ENCODE results near the gene CEP192. TPM values are rescaled to one million over a fixed set of nuclear protein-coding genes. Genes with fewer than 3 reads are reported as not detected.

Gene CEP192
- total and polyA plus RNA-seq, 10 of the 15 experiments (the other 5 are each of a cell fraction or from before 2014, with no cell fraction given): 15.4 to 58.2 (median 29.6) TPM

DNA sequence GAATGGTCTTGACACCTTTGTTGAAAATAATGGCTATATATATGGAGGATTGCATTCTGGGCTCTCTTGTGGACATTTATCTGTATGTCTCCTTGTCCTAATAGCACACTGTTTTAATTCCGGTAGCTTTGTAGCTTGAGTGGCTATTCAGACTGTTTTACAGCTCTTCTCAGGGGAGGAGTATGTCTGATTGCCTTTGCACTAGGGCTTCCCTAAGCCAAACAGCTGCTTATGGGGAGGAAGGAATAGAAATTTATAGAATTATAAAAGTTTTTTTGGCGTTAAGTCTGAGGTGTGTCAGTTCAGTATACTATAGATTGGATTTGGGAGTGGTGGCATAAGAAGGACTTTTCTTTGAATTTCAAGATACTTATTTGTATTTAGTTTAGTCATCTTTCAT is 30.8 kb upstream of the CEP192 start:
- Histone ChIP-seq H3K4me2 (ENCODE audit: control insufficient read depth, insufficient read depth) (no peak overlapping the region), H3K27ac (ENCODE audit: control insufficient read depth, insufficient read depth) (no peak overlapping the region), H3K27me3 (replicated peaks in 1 of 2; ENCODE audit: control insufficient read depth in 2 of 2, insufficient read depth in 2 of 2, low read length in 1 of 2) (no peaks in the 10 kb centered on the region), H3K4me3 (no peak overlapping the region), H3K79me2 (ENCODE audit: control insufficient read depth, insufficient read depth, low read length) (no peaks in the 10 kb centered on the region; the same call in 1 of the 2 replicates), H4K20me1 (ENCODE audit: control insufficient read depth, insufficient read depth) (no peaks in the 10 kb centered on the region), H3K9me3 (replicated peaks; ENCODE audit: control insufficient read depth, insufficient read depth, low read length) (no peaks in the 10 kb centered on the region), H3K36me3 (ENCODE audit: control insufficient read depth in 2 of 2, insufficient read depth in 2 of 2, low read length in 1 of 2) (peaks cover 1 to 10% of the 10 kb centered on the region in 2 experiments; a peak in 3 of 4 replicates), H3K9ac (ENCODE audit: control insufficient read depth, insufficient read depth, low read length) (no peak overlapping the region), H3K4me1 (ENCODE audit: control insufficient read depth, insufficient read depth, low read length) (no peaks in the 10 kb centered on the region), H2AFZ (ENCODE audit: control insufficient read depth, low read depth, low read length) (no peak overlapping the region)
- SMC1A ChIA-PET (ENCODE audit: uncharacterized antibody, unreplicated experiment): no interaction called here
- RAD21 ChIA-PET (ENCODE audit: unreplicated experiment): no interaction called here
- ATAC-seq (no peak), DNase-seq (ENCODE audit: low read depth, low spot score) (no peak), FAIRE-seq (no peak)
- 98% methylated on average over 2 of the region's 2 CpGs for WGBS (ENCODE audit: insufficient coverage, insufficient replicate concordance, low lambda C conversion rate, missing lambda C conversion rate)
- no TSS peak for BruUV-seq (replicated peaks)
- CTCF ChIA-PET: no interaction called here
- TF ChIP-seq, protein P1, sequence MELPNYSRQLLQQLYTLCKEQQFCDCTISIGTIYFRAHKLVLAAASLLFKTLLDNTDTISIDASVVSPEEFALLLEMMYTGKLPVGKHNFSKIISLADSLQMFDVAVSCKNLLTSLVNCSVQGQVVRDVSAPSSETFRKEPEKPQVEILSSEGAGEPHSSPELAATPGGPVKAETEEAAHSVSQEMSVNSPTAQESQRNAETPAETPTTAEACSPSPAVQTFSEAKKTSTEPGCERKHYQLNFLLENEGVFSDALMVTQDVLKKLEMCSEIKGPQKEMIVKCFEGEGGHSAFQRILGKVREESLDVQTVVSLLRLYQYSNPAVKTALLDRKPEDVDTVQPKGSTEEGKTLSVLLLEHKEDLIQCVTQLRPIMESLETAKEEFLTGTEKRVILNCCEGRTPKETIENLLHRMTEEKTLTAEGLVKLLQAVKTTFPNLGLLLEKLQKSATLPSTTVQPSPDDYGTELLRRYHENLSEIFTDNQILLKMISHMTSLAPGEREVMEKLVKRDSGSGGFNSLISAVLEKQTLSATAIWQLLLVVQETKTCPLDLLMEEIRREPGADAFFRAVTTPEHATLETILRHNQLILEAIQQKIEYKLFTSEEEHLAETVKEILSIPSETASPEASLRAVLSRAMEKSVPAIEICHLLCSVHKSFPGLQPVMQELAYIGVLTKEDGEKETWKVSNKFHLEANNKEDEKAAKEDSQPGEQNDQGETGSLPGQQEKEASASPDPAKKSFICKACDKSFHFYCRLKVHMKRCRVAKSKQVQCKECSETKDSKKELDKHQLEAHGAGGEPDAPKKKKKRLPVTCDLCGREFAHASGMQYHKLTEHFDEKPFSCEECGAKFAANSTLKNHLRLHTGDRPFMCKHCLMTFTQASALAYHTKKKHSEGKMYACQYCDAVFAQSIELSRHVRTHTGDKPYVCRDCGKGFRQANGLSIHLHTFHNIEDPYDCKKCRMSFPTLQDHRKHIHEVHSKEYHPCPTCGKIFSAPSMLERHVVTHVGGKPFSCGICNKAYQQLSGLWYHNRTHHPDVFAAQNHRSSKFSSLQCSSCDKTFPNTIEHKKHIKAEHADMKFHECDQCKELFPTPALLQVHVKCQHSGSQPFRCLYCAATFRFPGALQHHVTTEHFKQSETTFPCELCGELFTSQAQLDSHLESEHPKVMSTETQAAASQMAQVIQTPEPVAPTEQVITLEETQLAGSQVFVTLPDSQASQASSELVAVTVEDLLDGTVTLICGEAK (IDR thresholded peaks at IDR 0.05; ENCODE audit: borderline replicate concordance): no peak
- TF ChIP-seq MLLT1 (IDR thresholded peaks at IDR 0.05) (no peak), ELK1 (IDR thresholded peaks at IDR 0.05; ENCODE audit: low read depth, low read length) (no peak), CBFB (IDR thresholded peaks at IDR 0.05; ENCODE audit: low read depth) (no peak), SKIL (IDR thresholded peaks at IDR 0.05; ENCODE audit: low read depth, poor library complexity, severe bottlenecking) (no peak), RELA (IDR thresholded peaks at IDR 0.05; ENCODE audit: borderline replicate concordance, partially characterized antibody) (no peak), ZZZ3 (IDR thresholded peaks at IDR 0.05; ENCODE audit: control insufficient read depth, insufficient read length, low read depth) (no peak), ZNF274 (IDR thresholded peaks at IDR 0.05; ENCODE audit: insufficient read depth, insufficient read length) (no peak), BCL11A (IDR thresholded peaks at IDR 0.05; ENCODE audit: low read depth, low read length) (no peak), NFIC (IDR thresholded peaks at IDR 0.05; ENCODE audit: low read depth, low read length) (no peak), PAX5 (IDR thresholded peaks at IDR 0.05; ENCODE audit: borderline replicate concordance, low read depth, low read length) (no peak)
- intact Hi-C loops (cut with micrococcal nuclease; ENCODE audit: unreplicated experiment) (no loop called here), in situ Hi-C loops (cut with MboI) (no loop called here)
- POLR2A ChIA-PET: no interaction called here
